T-cell (primary cell): ENCODE results near the gene EIF4G3. TPM values are rescaled to one million over a fixed set of nuclear protein-coding genes. Genes with fewer than 3 reads are reported as not detected.

Experiments
- ATAC-seq, 4 experiments: fragments of 200-7000 bp in 3 of 4; fragments of 150-1000 bp in 1 of 4; cut with Tn5 transposase; replicated peaks in 1 of 4; 1 replicate in 3 of 4; 2 replicates in 1 of 4; pipeline ENCODE4 v1.10.0; 2021; ENCODE audit warnings: moderate library complexity in 3 of 4, mild to moderate bottlenecking in 2 of 4, moderate number of reproducible peaks in 1 of 4
- CTCF ChIA-PET, 2 donors: fragments of 300-600 bp; sonication (Branson Sonifier 250); formaldehyde crosslinking; loops; one replicate each; lab custom pipeline; 2022; ENCODE audit warnings: antibody characterized with exemption in 2 of 2; lab: Charles Lee
- POLR2A ChIA-PET, 2 donors: fragments of 300-600 bp; sonication (Branson Sonifier 250); formaldehyde crosslinking; loops; one replicate each; lab custom pipeline; 2022; ENCODE audit warnings: antibody characterized with exemption in 2 of 2; lab: Charles Lee
- DNase-seq, 35 experiments: peaks; one replicate each; pipeline versions ENCODE4 v3.0.0 to v3.0.0-alpha.2; 2013 to 2023
- H3K27ac ChIP-seq: one replicate; pipeline ENCODE4 v1.5.1; 2013; ENCODE audit warnings: low read length
- H3K27me3 ChIP-seq, 2 experiments: replicated peaks in 1 of 2; 1 replicate in 1 of 2; 2 replicates in 1 of 2; pipeline versions ENCODE4 v1.6.1 to v1.7.0; 2013; ENCODE audit warnings: low read length in 1 of 2, mixed read lengths in 1 of 2; ENCODE audit not compliant: control insufficient read depth in 2 of 2, insufficient read depth in 2 of 2; ENCODE audit errors: extremely low read depth in 1 of 2
- H3K36me3 ChIP-seq, 2 donors: 1 replicate in 1 of 2; 2 replicates in 1 of 2; pipeline versions ENCODE4 v1.6.1 to v1.7.0; 2013; ENCODE audit warnings: low read length in 1 of 2; ENCODE audit not compliant: control insufficient read depth in 2 of 2, insufficient read depth in 1 of 2; ENCODE audit errors: extremely low read depth in 1 of 2
- H3K4me1 ChIP-seq, 2 experiments: 1 replicate in 1 of 2; 2 replicates in 1 of 2; pipeline versions ENCODE4 v1.6.1 to v1.7.0; 2013; ENCODE audit warnings: low read length in 2 of 2, mixed read lengths in 1 of 2; ENCODE audit not compliant: insufficient read depth in 2 of 2, control insufficient read depth in 1 of 2; ENCODE audit errors: extremely low read depth in 1 of 2
- H3K4me3 ChIP-seq, 2 donors: 1 replicate in 1 of 2; 2 replicates in 1 of 2; pipeline versions ENCODE4 v1.5.1 to v1.7.0; 2013; ENCODE audit warnings: mild to moderate bottlenecking in 2 of 2, low read length in 1 of 2, moderate library complexity in 1 of 2; ENCODE audit not compliant: control insufficient read depth in 1 of 2; ENCODE audit errors: extremely low read depth in 1 of 2
- H3K9me3 ChIP-seq: 2 replicates; pipeline ENCODE4 v1.7.0; 2013
- H3K27ac Mint-ChIP-seq, 2 donors: one replicate each; pipeline ENCODE4 v1.8.0; 2020 to 2021; ENCODE audit warnings: mild to moderate bottlenecking in 2 of 2, mixed read lengths in 2 of 2
- H3K27me3 Mint-ChIP-seq, 2 donors: one replicate each; pipeline ENCODE4 v1.8.0; 2021 to 2022; ENCODE audit warnings: mixed read lengths in 2 of 2
- H3K36me3 Mint-ChIP-seq: one replicate; pipeline ENCODE4 v1.8.0; 2021; ENCODE audit warnings: mixed read lengths
- H3K4me1 Mint-ChIP-seq, 3 donors: one replicate each; pipeline ENCODE4 v1.8.0; 2020 to 2022; ENCODE audit warnings: mixed read lengths in 3 of 3, mild to moderate bottlenecking in 1 of 3
- H3K4me3 Mint-ChIP-seq, 3 donors: one replicate each; pipeline ENCODE4 v1.8.0; 2020 to 2022; ENCODE audit warnings: mild to moderate bottlenecking in 3 of 3, mixed read lengths in 3 of 3, moderate library complexity in 3 of 3
- H3K9me3 Mint-ChIP-seq, 3 donors: one replicate each; pipeline ENCODE4 v1.8.0; 2020 to 2022; ENCODE audit warnings: mixed read lengths in 3 of 3
- WGBS: methylation state at CpG from one replicate; pipeline ENCODE4 v1.1.5; 2013; ENCODE audit warnings: missing lambda C conversion rate; ENCODE audit not compliant: insufficient coverage; 5-methylcytosine and 5-hydroxymethylcytosine counted together
- total RNA-seq, 35 experiments: library from RNA in 6 of 35; stranded (reverse) in 6 of 35; fragments of 120-200 nt in 1 of 35; gene quantifications; one replicate each; pipeline versions ENCODE4 v1.2.1 to v1.2.4 and lab custom pipeline; 2013 to 2026

EIF4G3 gene
- total RNA-seq, 5 donors from 2014 or later (not counting 1 experiment from before 2014, with no cell fraction given) = 16.8 to 34.1 (median 20.8) TPM

DNA sequence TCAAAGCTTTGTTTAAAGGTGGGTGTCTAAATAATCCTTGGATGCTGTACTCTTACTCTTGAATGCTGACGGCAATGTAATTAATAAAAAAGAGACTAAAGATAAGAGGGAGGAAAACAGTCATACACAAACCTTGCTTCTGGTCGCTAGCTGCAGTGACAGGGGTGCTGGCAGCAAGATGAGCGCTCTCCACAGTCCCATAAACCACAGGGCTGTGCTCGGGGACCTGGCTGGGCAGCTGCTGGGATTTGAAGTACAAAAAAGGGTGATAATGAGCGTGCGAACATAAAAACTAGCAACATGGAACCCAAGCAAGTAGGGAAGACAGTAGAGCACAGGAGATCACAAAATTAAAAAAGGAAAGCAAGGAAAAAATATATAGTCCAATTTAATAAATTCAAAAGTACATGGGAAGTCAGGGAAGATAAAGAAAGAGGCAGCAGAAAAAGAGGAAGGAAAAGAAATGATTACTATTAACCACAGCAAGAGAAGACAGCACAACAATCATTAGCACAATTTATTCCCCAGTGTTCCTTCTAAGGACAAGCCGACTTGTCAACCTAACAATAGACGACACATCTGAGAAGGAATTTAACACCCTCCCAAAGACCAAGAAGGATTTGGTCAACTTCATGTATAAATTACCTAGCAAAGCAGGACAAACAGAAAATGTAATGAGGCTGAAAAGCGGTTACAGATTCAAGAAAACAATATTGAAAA is 226.7 kb downstream of the EIF4G3 start:
- H3K9me3 Mint-ChIP-seq = no peaks in the 10 kb centered on the region
- ChIA-PET CTCF (no interaction called here), POLR2A (no interaction called here)
- Histone ChIP-seq H3K4me3 (no peak overlapping the region), H3K27me3 (no peaks in the 10 kb centered on the region), H3K9me3 (no peaks in the 10 kb centered on the region), H3K27ac (no peak overlapping the region), H3K4me1 (no peaks in the 10 kb centered on the region), H3K36me3 (peaks cover 0 to 6% of the 10 kb centered on the region in 2 donors)
- H3K27me3 Mint-ChIP-seq = no peaks in the 10 kb centered on the region
- no peak for DNase-seq
- no peaks in the 10 kb centered on the region for H3K4me1 Mint-ChIP-seq
- WGBS = no CpG with 5 or more reads among the region's 9 CpGs
- H3K4me3 Mint-ChIP-seq = no peak overlapping the region
- H3K27ac Mint-ChIP-seq = no peak overlapping the region
- ATAC-seq = no peak
- peaks cover 24% of the 10 kb centered on the region for H3K36me3 Mint-ChIP-seq

DNA sequence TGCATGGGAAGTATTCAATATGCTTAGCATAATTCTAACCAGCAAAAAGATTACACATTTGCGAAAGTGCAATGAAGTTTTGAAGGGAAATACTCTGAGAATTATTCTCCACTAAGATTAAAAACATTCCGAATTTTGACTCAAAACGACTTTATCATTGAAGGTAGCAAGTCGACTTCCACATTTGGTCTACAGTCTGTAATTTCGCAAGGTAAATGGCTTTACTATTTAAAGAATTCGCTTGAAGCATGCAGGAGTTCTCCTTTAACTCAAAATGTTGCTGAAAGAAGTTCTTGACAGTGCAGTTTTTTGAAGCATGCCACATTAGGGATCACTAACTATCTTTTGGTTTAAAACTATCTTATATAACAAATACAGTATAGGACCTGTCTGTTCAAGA is 228.6 kb downstream of the EIF4G3 start:
- ChIA-PET CTCF (interaction anchor here in 1 of 2 donors (0.6 kb wide), 1 partner anchor 1527 kb away, joined by 3 read pairs; no protein-coding TSS in a partner anchor), POLR2A (no interaction called here)
- H3K4me1 ChIP-seq = no peaks in the 10 kb centered on the region
- no peaks in the 10 kb centered on the region for H3K9me3 ChIP-seq
- peaks cover 0 to 6% of the 10 kb centered on the region in 2 donors for H3K36me3 ChIP-seq
- no peak overlapping the region for H3K27ac ChIP-seq
- Mint-ChIP-seq H3K36me3 (peaks cover 27% of the 10 kb centered on the region), H3K27me3 (no peaks in the 10 kb centered on the region), H3K27ac (no peak overlapping the region), H3K4me3 (no peak overlapping the region), H3K4me1 (no peaks in the 10 kb centered on the region), H3K9me3 (no peaks in the 10 kb centered on the region)
- no peak overlapping the region for H3K4me3 ChIP-seq
- no peaks in the 10 kb centered on the region for H3K27me3 ChIP-seq
- DNase-seq (no peak), ATAC-seq (no peak)
- whole genome bisulfite sequencing = no CpG with 5 or more reads among the region's 6 CpGs

DNA sequence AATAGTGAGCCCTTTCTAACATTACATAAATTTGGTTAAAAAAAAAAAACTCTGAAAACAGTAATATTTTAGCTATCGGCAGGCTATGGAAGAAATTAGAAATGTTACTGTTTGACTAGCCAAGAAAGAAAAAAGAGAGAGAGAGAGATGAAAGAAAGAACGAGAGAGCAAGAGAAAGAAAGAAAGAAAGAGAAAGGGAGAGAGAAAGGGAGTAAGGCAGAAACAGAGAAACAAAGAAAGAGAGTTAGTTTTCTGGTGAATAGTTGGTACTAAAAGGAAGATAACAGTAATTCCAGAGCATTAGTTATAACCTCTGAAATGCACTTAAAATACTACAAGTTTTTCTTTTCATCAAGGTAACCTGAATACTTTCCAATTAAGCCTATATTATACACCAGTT is 229.3 kb downstream of the EIF4G3 start:
- ATAC-seq (no peak), DNase-seq (no peak)
- Mint-ChIP-seq H3K36me3 (peaks cover 27% of the 10 kb centered on the region), H3K4me3 (no peak overlapping the region), H3K4me1 (no peaks in the 10 kb centered on the region), H3K27ac (no peak overlapping the region), H3K9me3 (no peaks in the 10 kb centered on the region), H3K27me3 (no peaks in the 10 kb centered on the region)
- peaks cover 0 to 6% of the 10 kb centered on the region in 2 donors for H3K36me3 ChIP-seq
- H3K27me3 ChIP-seq = no peaks in the 10 kb centered on the region
- no peaks in the 10 kb centered on the region for H3K4me1 ChIP-seq
- ChIA-PET POLR2A (no interaction called here), CTCF (interaction anchor here in 1 of 2 donors (0.6 kb wide), 1 partner anchor 1528 kb away, joined by 3 read pairs; no protein-coding TSS in a partner anchor)
- WGBS = no CpG with 5 or more reads among the region's 2 CpGs
- H3K9me3 ChIP-seq = no peaks in the 10 kb centered on the region
- no peak overlapping the region for H3K27ac ChIP-seq
- no peak overlapping the region for H3K4me3 ChIP-seq

DNA sequence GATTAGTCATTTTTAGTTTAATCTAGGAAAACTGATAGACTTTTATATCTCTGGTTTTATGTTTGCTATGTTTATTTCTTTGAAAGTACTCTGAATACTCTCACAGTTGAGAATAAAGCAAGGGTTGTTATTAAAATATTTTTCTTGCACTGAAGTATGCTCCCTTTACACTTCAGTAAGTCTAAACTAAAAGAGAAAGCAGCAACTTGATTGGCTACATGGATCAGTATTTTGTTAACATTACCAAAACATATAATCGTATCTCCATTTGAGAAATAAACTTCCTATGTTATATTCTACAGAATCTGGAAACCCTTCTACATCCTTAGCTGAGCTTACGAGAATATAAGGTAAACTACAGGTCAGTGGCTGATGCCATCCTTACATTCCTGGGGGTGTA is 240.1 kb downstream of the EIF4G3 start:
- no peaks in the 10 kb centered on the region for H3K9me3 Mint-ChIP-seq
- H3K27me3 ChIP-seq = no peaks in the 10 kb centered on the region
- H3K27ac ChIP-seq = no peak overlapping the region
- WGBS = no CpG with 5 or more reads among the region's 2 CpGs
- H3K4me1 ChIP-seq = peaks cover 0 to 8% of the 10 kb centered on the region in 2 experiments
- peaks cover 0 to 7% of the 10 kb centered on the region in 2 donors for H3K36me3 ChIP-seq
- no peaks in the 10 kb centered on the region for H3K9me3 ChIP-seq
- no peak for DNase-seq
- H3K27ac Mint-ChIP-seq = no peak overlapping the region
- H3K4me1 Mint-ChIP-seq = peaks cover 17 to 23% (median 21%) of the 10 kb centered on the region in 3 donors
- no peak for ATAC-seq
- no peaks in the 10 kb centered on the region for H3K27me3 Mint-ChIP-seq
- no peak overlapping the region for H3K4me3 ChIP-seq
- H3K4me3 Mint-ChIP-seq = no peak overlapping the region
- POLR2A ChIA-PET = no interaction called here
- CTCF ChIA-PET = no interaction called here
- H3K36me3 Mint-ChIP-seq = peaks cover 27% of the 10 kb centered on the region

DNA sequence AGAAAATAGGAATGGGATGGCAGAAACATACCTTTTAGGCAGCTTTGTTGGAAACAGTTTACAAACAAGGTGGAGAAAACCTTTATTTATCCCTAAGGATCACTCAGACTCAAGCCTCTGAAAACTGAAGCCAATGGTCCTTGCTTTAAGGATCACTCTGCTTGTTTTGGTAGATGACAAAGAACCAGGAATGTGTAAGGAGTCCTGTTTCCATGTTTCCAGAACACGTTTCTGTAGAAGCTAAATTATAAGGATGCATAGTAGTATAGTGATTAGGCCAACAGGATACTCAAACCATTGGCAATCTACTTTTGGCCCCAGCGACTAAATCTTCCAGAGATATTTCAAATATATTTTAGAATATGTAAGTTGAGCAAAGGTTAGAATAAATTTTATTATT is 240.5 kb downstream of the EIF4G3 start:
- DNase-seq (no peak), ATAC-seq (no peak)
- H3K27ac ChIP-seq = no peak overlapping the region
- H3K4me1 Mint-ChIP-seq = peaks cover 17 to 23% (median 21%) of the 10 kb centered on the region in 3 donors
- peaks cover 0 to 12% of the 10 kb centered on the region in 2 experiments for H3K4me1 ChIP-seq
- H3K9me3 ChIP-seq = no peaks in the 10 kb centered on the region
- H3K36me3 ChIP-seq = peaks cover 0 to 3% of the 10 kb centered on the region in 2 donors
- ChIA-PET POLR2A (no interaction called here), CTCF (no interaction called here)
- peaks cover 24% of the 10 kb centered on the region for H3K36me3 Mint-ChIP-seq
- no CpG with 5 or more reads among the region's 2 CpGs for WGBS
- no peak overlapping the region for H3K4me3 Mint-ChIP-seq
- H3K4me3 ChIP-seq = no peak overlapping the region
- no peak overlapping the region for H3K27ac Mint-ChIP-seq
- no peaks in the 10 kb centered on the region for H3K27me3 ChIP-seq
- H3K27me3 Mint-ChIP-seq = no peaks in the 10 kb centered on the region
- H3K9me3 Mint-ChIP-seq = no peaks in the 10 kb centered on the region

DNA sequence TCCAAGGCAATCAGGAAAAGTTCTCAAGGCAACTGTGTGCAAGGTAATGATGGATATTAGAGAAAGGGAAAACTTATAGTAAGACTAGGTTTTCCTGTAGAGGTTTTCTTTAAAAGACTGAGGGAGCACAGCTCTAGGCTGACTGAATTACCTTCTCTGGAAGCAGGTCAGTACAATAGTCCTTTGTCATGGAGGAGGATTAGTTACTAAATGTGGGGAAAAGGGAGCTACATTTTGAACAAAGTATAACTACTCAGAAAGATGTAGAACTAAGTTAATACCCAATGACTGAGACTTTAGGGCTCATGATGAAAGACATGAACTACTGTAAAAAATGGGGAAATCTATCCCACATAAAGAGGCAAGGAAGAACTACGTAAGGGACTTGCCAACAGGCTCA is 241.0 kb downstream of the EIF4G3 start:
- CTCF ChIA-PET = no interaction called here
- no CpG with 5 or more reads among the region's 1 CpG for WGBS

More for the DNA sequence above, 241.0 kb downstream of the EIF4G3 start:
- Mint-ChIP-seq H3K9me3 (no peaks in the 10 kb centered on the region), H3K36me3 (peaks cover 24% of the 10 kb centered on the region), H3K4me1 (peaks cover 17 to 24% (median 21%) of the 10 kb centered on the region in 3 donors), H3K4me3 (no peak overlapping the region), H3K27me3 (no peaks in the 10 kb centered on the region), H3K27ac (no peak overlapping the region)
- Histone ChIP-seq H3K9me3 (no peaks in the 10 kb centered on the region), H3K4me3 (no peak overlapping the region), H3K27me3 (no peaks in the 10 kb centered on the region), H3K36me3 (no peaks in the 10 kb centered on the region), H3K27ac (no peak overlapping the region), H3K4me1 (peaks cover 0 to 12% of the 10 kb centered on the region in 2 experiments)
- ATAC-seq (no peak), DNase-seq (no peak)
- POLR2A ChIA-PET = no interaction called here
